GM21723 (cell line): Measurements from ENCODE around the gene PALB2.
"Not testable (repeated sequence)": the region's sequence is repeated elsewhere in the genome, so short reads cannot be mapped to it uniquely, and the experiment has no call there.

Source experiments
- ATAC-seq: cut with Tn5 transposase; IDR thresholded peaks from one replicate; pipeline ENCODE4 v1.9.1; 2021; ENCODE audit warnings: mild to moderate bottlenecking, moderate library complexity; ENCODE audit not compliant: unreplicated experiment

The PALB2 gene

GRCh38 chr16:23584186-23585076, 56.7 kb downstream of the PALB2 start:
- no peak for ATAC-seq

DNA sequence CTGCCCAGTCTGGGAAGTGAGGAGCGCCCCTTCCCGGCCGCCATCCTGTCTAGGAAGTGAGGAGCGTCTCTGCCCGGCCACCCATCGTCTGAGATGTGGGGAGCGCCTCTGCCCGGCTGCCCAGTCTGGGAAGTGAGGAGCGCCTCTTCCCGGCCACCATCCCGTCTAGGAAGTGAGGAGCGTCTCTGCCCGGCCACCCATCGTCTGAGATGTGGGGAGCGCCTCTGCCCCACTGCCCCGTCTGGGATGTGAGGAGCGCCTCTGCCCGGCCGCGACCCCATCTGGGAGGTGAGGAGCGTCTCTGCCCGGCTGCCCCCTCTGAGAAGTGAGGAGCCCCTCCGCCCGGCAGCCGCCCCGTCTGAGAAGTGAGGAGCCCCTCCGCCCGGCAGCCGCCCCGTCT, 57.8 kb downstream of the PALB2 start:
- not testable (repeated sequence) for ATAC-seq

DNA sequence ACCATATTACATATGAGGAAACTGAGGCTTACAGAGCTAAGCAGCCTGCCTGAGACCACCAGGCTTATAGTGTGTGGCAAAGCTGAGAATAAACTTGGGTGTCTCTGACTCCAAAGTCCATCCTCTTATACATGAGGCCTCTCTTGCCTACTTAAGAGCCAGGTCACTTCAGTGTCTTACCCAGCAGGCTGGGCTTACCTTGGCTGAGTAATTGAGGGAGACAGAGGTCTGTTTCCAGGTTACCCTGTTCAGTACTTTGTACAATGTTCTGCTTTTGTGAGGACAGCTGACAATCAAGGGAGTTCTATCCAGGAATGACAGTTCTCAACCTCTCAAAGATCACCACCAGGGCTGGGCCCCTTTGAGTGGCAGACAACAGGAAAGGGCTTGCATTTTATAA, 59.3 kb downstream of the PALB2 start:
- no peak for ATAC-seq

GRCh38 chr16:23580391-23580790, 60.7 kb downstream of the PALB2 start:
- ATAC-seq = no peak

- no peak for ATAC-seq
Measured at GRCh38 chr16:23579371-23579770, 61.7 kb downstream of the PALB2 start.

DNA sequence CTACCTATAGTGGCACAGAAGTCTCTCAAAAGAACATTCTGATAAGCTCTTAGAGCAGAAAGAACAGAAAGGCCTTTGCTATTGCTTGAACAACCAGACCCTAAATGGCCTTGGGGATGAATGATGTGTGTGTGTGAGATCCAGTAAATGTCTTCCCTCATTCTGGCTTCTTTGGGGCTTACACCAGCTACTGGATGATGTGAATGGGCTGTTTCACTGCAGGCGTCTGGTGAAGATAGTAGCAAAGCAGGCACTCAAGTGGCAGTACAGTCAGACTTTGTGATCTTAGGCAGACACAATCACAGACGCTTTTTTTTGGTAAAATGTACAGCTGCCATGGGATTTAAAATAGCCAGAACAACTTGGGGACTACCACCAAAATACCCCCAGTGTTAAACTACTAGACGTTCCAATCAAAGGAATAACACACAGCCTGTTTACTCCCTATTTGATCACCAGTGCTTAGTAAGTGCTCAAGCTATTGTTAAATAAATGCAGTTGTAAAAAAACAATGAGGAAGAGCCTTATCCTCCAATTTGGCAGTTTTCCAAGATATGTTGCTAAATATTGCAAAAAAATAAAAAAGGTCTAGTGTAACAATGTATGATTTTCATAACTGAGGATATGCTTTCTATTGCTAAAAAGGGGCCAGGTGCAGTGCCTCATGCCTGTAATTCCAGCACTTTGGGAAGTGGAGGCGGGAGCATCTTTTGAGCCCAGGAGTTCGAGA, 62.8 kb downstream of the PALB2 start:
- ATAC-seq = no peak

- ATAC-seq = no peak
Measured at GRCh38 chr16:23577493-23577892, 63.6 kb downstream of the PALB2 start.

DNA sequence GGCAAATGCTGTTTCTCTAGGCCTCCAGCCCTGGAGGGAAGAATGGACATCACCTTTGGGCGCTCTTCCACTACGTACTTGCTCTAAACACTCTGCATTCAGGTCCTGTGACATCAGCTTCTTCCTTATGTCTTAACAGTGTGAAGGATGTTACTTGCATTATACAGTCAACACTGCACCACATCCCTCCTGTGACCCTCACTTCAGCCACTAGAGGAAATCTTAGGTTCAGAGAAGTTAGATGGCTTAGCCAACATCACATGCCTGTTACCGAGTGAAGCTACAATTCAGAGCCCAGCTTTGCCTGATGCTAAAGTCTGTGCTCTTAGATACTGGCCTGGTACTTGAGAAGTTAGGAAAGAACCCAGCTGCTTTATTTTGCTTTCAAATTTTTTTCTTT, 65.3 kb downstream of the PALB2 start:
- ATAC-seq = no peak

GRCh38 chr16:23573817-23574216, 67.3 kb downstream of the PALB2 start:
- ATAC-seq = no peak

- no peak for ATAC-seq
Measured at GRCh38 chr16:23572394-23572793, 68.7 kb downstream of the PALB2 start.

- no peak for ATAC-seq
Measured at GRCh38 chr16:23571895-23572294, 69.2 kb downstream of the PALB2 start.

DNA sequence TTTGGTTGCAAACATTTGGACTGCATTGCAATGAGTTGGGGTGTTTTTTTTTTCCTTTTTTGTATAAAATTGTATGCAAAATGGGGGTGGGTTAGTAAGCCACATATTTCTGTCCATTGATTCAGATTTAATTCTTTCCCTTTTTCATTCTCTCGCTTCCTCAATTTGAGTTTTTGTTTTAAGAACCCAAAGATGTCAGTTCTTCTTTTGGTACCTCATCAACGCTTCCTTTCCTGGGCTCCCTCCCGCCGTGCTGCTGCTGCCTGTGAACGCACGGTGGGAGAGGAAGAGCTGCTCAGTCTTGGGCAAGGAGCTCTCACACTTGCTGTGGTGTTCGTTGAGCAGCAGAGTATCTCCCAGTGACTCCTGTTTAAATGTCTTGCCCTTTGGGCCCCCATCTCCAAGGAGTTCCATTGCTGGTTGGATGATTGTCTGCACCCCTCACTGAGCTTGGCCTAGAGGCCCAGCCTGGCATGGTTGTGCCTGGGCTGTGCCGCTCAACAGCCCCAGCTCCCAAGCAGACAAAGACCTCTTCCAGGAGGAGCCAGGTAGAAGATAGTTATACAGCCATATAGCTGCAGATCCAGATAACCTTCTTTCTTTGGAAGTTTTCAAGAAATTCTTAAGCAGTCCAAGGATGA, 70.0 kb downstream of the PALB2 start:
- ATAC-seq = no peak

GRCh38 chr16:23567602-23568001, 73.5 kb downstream of the PALB2 start:
- no peak for ATAC-seq

DNA sequence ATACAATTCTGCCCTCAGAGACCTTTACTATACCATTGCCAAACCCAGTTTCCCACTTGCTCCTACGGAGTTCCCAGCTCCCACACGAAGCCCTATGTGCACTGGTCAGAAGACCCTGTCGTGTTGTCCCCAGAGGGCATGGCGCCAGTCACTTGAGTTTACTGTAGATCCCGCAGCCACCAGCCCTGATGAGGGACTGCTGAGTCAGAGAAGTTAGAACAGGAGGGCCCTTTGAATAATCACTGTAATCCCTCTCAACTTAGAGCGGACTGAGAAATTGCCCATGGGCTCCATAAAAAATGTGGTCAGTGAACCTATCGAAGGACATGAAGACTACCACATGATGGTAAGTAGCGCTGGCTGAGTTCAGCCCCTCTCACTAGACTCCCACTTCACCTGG, 74.4 kb downstream of the PALB2 start:
- no peak for ATAC-seq

DNA sequence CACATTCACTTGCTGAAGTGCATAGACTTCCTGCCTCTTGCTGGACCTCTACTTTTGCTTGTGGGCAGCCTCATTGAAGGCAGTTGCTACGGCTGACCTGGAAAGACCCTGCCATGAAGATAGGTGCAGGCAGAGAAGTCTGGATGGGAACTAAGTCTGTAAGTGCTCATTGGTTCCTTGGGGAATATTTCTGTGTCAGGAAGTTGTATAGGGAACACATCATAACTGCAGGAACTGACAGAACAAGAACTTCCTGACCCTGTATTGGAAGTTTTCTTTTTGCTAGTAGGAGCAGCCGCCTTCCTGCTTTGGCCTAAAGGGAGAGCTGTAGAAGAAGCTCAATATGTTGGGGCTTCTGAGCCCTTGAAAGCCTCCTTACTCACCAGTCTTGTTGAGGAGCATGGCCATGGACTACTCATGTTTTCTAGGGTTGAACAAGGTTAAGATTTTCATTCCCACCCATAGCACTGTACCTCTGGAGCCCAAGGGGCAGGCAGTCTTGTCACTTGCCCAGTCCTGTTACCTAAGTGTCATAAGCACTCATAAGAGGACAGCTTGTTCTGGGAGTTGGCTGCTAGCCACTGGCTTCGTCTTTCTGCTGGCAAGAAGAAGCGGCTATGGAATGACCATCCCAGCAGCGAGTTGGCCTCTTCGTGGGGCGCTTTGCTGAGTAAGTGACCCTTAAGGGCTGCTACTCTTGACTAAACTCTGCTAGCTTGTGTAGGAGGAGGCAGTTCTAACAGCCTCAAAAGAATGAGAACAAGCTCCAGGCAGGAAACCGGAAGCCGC, 76.3 kb downstream of the PALB2 start:
- ATAC-seq = no peak

- ATAC-seq = no peak
Measured at GRCh38 chr16:23563186-23563585, 77.9 kb downstream of the PALB2 start.

DNA sequence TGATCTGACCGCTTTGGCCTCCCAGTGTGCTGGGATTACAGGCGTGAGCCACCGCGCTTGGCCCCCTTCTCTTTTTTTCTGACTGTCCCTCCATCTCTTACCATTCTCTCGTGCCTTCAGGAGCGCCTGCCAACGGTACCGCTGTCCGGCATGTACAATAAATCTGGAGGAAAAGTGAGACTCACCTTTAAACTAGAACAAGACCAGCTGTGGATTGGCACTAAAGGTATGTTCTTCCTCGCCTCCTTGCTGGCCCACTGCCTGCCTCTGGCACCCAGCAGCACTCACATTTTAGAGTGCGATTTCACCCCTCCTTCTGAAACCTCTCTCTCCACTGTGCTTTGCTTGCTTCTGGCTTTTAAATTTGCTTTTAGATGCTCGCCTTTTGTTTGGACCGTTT, 78.6 kb downstream of the PALB2 start:
- ATAC-seq = no peak

DNA sequence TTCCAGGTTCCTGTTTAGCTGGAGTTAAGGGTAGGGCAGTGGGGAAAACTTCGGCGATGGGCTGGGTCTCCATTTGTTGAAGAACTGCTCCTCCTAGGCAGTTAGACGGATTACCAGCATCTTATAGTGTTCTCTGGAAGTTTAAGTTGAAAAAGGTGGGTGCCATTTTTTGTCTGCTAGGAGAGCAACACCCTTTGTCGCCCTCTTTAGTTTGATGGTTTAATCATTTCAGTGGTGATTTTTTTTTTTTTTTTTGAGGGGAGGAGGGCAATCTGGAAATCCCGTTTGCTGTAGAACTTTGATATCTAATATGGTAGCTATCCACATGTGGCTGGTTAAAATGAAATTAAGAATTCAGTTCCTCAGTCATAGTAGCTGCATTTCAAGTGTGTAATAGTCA, 79.5 kb downstream of the PALB2 start:
- ATAC-seq = no peak

GRCh38 chr16:23557779-23558702, 83.1 kb downstream of the PALB2 start:
- ATAC-seq = peak; percentile 9
